ENCODE measurements around the gene ARHGAP26. TPM values are rescaled to one million over a fixed set of nuclear protein-coding genes. Genes with fewer than 3 reads are reported as not detected.

Gene ARHGAP26
- total RNA-seq, 1 experiment from 2014 or later = 79.8 TPM

- ChIA-PET CTCF (no interaction called here), POLR2A (no interaction called here)
- no peaks in the 10 kb centered on the region for H3K27me3 ChIP-seq (replicated peaks; ENCODE audit: control insufficient read depth, insufficient read depth, low read length)
- Mint-ChIP-seq H3K9me3 (ENCODE audit: unreplicated experiment) (no peaks in the 10 kb centered on the region), H3K27ac (ENCODE audit: unreplicated experiment) (no peak overlapping the region), H3K36me3 (ENCODE audit: insufficient read depth, unreplicated experiment) (peaks cover 20% of the 10 kb centered on the region), H3K4me1 (ENCODE audit: low read depth, unreplicated experiment) (peaks cover 12% of the 10 kb centered on the region), H3K4me3 (ENCODE audit: unreplicated experiment) (no peak overlapping the region), H3K27me3 (ENCODE audit: insufficient read depth, unreplicated experiment) (no peaks in the 10 kb centered on the region)
- TF ChIP-seq, protein P1, sequence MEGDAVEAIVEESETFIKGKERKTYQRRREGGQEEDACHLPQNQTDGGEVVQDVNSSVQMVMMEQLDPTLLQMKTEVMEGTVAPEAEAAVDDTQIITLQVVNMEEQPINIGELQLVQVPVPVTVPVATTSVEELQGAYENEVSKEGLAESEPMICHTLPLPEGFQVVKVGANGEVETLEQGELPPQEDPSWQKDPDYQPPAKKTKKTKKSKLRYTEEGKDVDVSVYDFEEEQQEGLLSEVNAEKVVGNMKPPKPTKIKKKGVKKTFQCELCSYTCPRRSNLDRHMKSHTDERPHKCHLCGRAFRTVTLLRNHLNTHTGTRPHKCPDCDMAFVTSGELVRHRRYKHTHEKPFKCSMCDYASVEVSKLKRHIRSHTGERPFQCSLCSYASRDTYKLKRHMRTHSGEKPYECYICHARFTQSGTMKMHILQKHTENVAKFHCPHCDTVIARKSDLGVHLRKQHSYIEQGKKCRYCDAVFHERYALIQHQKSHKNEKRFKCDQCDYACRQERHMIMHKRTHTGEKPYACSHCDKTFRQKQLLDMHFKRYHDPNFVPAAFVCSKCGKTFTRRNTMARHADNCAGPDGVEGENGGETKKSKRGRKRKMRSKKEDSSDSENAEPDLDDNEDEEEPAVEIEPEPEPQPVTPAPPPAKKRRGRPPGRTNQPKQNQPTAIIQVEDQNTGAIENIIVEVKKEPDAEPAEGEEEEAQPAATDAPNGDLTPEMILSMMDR (IDR thresholded peaks at IDR 0.05; ENCODE audit: insufficient read depth in 1 of 2, low read depth in 1 of 2, low read length in 1 of 2, severe bottlenecking in 1 of 2, unreplicated experiment in 1 of 2) = no peak
- DNase-seq = no peak
- H3K36me3 ChIP-seq (ENCODE audit: control insufficient read depth, insufficient read depth, low read length) = no peaks in the 10 kb centered on the region
- intact Hi-C loops (cut with micrococcal nuclease; ENCODE audit: unreplicated experiment) = no loop called here
- H3K4me3 ChIP-seq (ENCODE audit: low read depth, low read length) = no peak overlapping the region
- BruUV-seq (replicated peaks) = no TSS peak
- H3K4me1 ChIP-seq = peaks cover 19% of the 10 kb centered on the region
- H3K9me3 ChIP-seq = no peaks in the 10 kb centered on the region
Observed at GRCh38 chr5:142979636-142980035, 209.5 kb downstream of the ARHGAP26 start.

DNA sequence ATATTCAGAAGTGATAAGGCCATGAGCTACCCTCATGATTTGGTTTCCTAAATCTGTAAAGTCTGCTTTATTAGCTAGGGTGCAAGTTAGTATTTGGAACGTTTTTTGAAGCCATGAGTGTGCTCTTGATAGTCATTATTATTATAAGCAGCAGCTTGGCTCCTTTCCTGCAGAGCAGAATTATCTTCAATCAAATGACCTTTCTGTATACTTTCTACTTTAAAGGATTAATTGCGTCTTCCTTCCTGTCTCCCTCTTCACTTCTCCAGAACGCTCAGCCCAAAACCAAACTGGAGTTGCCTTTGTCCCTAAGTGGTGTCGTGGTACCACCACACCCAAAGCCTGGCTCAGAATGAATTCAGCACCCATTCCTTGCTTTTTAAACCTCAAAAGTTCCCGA, 211.3 kb downstream of the ARHGAP26 start:
- H3K27me3 ChIP-seq (replicated peaks; ENCODE audit: control insufficient read depth, insufficient read depth, low read length) = no peaks in the 10 kb centered on the region
- TF ChIP-seq, protein P1 (IDR thresholded peaks at IDR 0.05; ENCODE audit: insufficient read depth in 1 of 2, low read depth in 1 of 2, low read length in 1 of 2, severe bottlenecking in 1 of 2, unreplicated experiment in 1 of 2) = no peak
- H3K36me3 Mint-ChIP-seq (ENCODE audit: insufficient read depth, unreplicated experiment) = peaks cover 16% of the 10 kb centered on the region
- H3K27me3 Mint-ChIP-seq (ENCODE audit: insufficient read depth, unreplicated experiment) = no peaks in the 10 kb centered on the region
- intact Hi-C loops (cut with micrococcal nuclease; ENCODE audit: unreplicated experiment) = no loop called here
- no peaks in the 10 kb centered on the region; the same call in 1 of the 2 replicates for H3K9me3 ChIP-seq
- peaks cover 19% of the 10 kb centered on the region for H3K4me1 ChIP-seq
- DNase-seq = no peak
- CTCF ChIA-PET = interaction anchor here (1.7 kb wide), 1 partner anchor 268 kb away, joined by 5 read pairs; no protein-coding TSS in a partner anchor
- H3K27ac Mint-ChIP-seq (ENCODE audit: unreplicated experiment) = peak overlapping the region; percentile 14
- no peak overlapping the region for H3K4me3 ChIP-seq (ENCODE audit: low read depth, low read length)
- POLR2A ChIA-PET = no interaction called here
- BruUV-seq (replicated peaks) = no TSS peak
- no peak overlapping the region for H3K4me3 Mint-ChIP-seq (ENCODE audit: unreplicated experiment)
- H3K36me3 ChIP-seq (ENCODE audit: control insufficient read depth, insufficient read depth, low read length) = no peaks in the 10 kb centered on the region
- H3K9me3 Mint-ChIP-seq (ENCODE audit: unreplicated experiment) = no peaks in the 10 kb centered on the region
- H3K4me1 Mint-ChIP-seq (ENCODE audit: low read depth, unreplicated experiment) = peaks cover 12% of the 10 kb centered on the region

- Histone ChIP-seq H3K4me3 (ENCODE audit: low read depth, low read length) (no peak overlapping the region), H3K9me3 (no peaks in the 10 kb centered on the region; the same call in 1 of the 2 replicates), H3K27me3 (replicated peaks; ENCODE audit: control insufficient read depth, insufficient read depth, low read length) (no peaks in the 10 kb centered on the region), H3K36me3 (ENCODE audit: control insufficient read depth, insufficient read depth, low read length) (no peaks in the 10 kb centered on the region), H3K4me1 (peaks cover 19% of the 10 kb centered on the region)
- intact Hi-C loops (cut with micrococcal nuclease; ENCODE audit: unreplicated experiment) = no loop called here
- Mint-ChIP-seq H3K9me3 (ENCODE audit: unreplicated experiment) (no peaks in the 10 kb centered on the region), H3K36me3 (ENCODE audit: insufficient read depth, unreplicated experiment) (peaks cover 22% of the 10 kb centered on the region), H3K27ac (ENCODE audit: unreplicated experiment) (peak overlapping the region; percentile 77), H3K27me3 (ENCODE audit: insufficient read depth, unreplicated experiment) (no peaks in the 10 kb centered on the region), H3K4me3 (ENCODE audit: unreplicated experiment) (no peak overlapping the region), H3K4me1 (ENCODE audit: low read depth, unreplicated experiment) (peaks cover 12% of the 10 kb centered on the region)
- DNase-seq = peak; percentile 45 to 59
- ChIA-PET POLR2A (no interaction called here), CTCF (interaction anchor here (1.7 kb wide), 1 partner anchor 269 kb away, joined by 5 read pairs; no protein-coding TSS in a partner anchor)
- TF ChIP-seq, protein P1 (IDR thresholded peaks at IDR 0.05; ENCODE audit: insufficient read depth in 1 of 2, low read depth in 1 of 2, low read length in 1 of 2, severe bottlenecking in 1 of 2, unreplicated experiment in 1 of 2) = no peak
- BruUV-seq (replicated peaks) = no TSS peak
Observed at GRCh38 chr5:142981886-142982820, 212.0 kb downstream of the ARHGAP26 start.
